ENCODE measurements around the gene IER2.

The IER2 gene

GRCh38 chr19:13118424-13119193 is 31.6 kb upstream of the IER2 start:
- no peak for DNase-seq (ENCODE audit: low read depth in 4 of 4, low spot score in 1 of 4)

- DNase-seq (ENCODE audit: low read depth in 4 of 4, low spot score in 1 of 4) = no peak
Observed at GRCh38 chr19:13119627-13120026, 30.6 kb upstream of the IER2 start.

- no peak for DNase-seq (ENCODE audit: low read depth in 4 of 4, low spot score in 1 of 4)
Observed at GRCh38 chr19:13120031-13120430, 30.2 kb upstream of the IER2 start.

GRCh38 chr19:13120817-13121216 is 29.4 kb upstream of the IER2 start:
- no peak for DNase-seq (ENCODE audit: low read depth in 4 of 4, low spot score in 1 of 4)

GRCh38 chr19:13121551-13122274 is 28.5 kb upstream of the IER2 start:
- DNase-seq (ENCODE audit: low read depth in 4 of 4, low spot score in 1 of 4) = no peak

- no peak for DNase-seq (ENCODE audit: low read depth in 4 of 4, low spot score in 1 of 4)
Observed at GRCh38 chr19:13122275-13122878, 27.8 kb upstream of the IER2 start.

GRCh38 chr19:13122980-13123957 is 26.9 kb upstream of the IER2 start:
- no peak for DNase-seq (ENCODE audit: low read depth in 4 of 4, low spot score in 1 of 4)

GRCh38 chr19:13127051-13127450 is 23.2 kb upstream of the IER2 start:
- DNase-seq (ENCODE audit: low read depth in 4 of 4, low spot score in 1 of 4) = no peak

- DNase-seq (ENCODE audit: low read depth in 4 of 4, low spot score in 1 of 4) = no peak
Observed at GRCh38 chr19:13127811-13128575, 22.2 kb upstream of the IER2 start.

- no peak for DNase-seq (ENCODE audit: low read depth in 4 of 4, low spot score in 1 of 4)
Observed at GRCh38 chr19:13128583-13128982, 21.6 kb upstream of the IER2 start.

GRCh38 chr19:13129384-13129783 is 20.8 kb upstream of the IER2 start:
- DNase-seq (ENCODE audit: low read depth in 4 of 4, low spot score in 1 of 4) = no peak

GRCh38 chr19:13130886-13131490 is 19.2 kb upstream of the IER2 start:
- no peak for DNase-seq (ENCODE audit: low read depth in 4 of 4, low spot score in 1 of 4)

- peak in 1 of 4 experiments; percentile 71 for DNase-seq (ENCODE audit: low read depth in 4 of 4, low spot score in 1 of 4)
Observed at GRCh38 chr19:13132471-13133180, 17.6 kb upstream of the IER2 start.

GRCh38 chr19:13133241-13133870 is 16.9 kb upstream of the IER2 start:
- DNase-seq (ENCODE audit: low read depth in 4 of 4, low spot score in 1 of 4) = no peak

GRCh38 chr19:13134626-13135025 is 15.6 kb upstream of the IER2 start:
- no peak for DNase-seq (ENCODE audit: low read depth in 4 of 4, low spot score in 1 of 4)

- no peak for DNase-seq (ENCODE audit: low read depth in 4 of 4, low spot score in 1 of 4)
Observed at GRCh38 chr19:13135068-13136062, 14.8 kb upstream of the IER2 start.

GRCh38 chr19:13137290-13137794 is 12.9 kb upstream of the IER2 start:
- DNase-seq (ENCODE audit: low read depth in 4 of 4, low spot score in 1 of 4) = no peak

Data from stimulated activated CD4-positive, alpha-beta T cell treated with anti-CD3 and anti-CD28 coated beads, Interleukin-1b, Interleukin-23, amount 100 ng/mL, for 24 hours (primary cell).